GM12873 (cell line): ENCODE results near the gene ANKS1A.

Experiments
- TF ChIP-seq, protein P1 (sequence below): IDR thresholded peaks from 2 replicates; pipeline ENCODE4 v1.5.1; 2012; ENCODE audit warnings: low read depth, mild to moderate bottlenecking, moderate library complexity, low read length, control low read depth; ENCODE audit not compliant: insufficient read depth; ENCODE audit errors: missing control alignments

The ANKS1A gene

DNA sequence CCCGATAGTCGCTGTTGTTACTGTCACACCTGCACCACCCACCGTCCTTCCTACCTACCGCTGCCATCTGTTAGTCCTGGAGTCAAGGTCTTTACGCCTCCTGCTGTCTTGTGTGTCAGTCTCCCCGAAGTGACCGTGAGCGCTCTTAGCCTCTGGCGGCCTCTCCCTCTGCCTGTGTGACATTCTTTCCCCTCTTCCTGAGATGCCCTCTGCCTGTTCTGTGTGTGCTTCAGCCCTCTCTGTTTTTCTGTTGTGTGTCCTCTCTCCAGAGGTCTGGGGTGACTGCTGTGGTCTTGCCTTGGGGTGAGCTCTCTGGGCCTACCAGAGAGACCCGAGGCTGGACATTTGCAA lies 197.2 kb downstream of the ANKS1A start:
- TF ChIP-seq, protein P1, sequence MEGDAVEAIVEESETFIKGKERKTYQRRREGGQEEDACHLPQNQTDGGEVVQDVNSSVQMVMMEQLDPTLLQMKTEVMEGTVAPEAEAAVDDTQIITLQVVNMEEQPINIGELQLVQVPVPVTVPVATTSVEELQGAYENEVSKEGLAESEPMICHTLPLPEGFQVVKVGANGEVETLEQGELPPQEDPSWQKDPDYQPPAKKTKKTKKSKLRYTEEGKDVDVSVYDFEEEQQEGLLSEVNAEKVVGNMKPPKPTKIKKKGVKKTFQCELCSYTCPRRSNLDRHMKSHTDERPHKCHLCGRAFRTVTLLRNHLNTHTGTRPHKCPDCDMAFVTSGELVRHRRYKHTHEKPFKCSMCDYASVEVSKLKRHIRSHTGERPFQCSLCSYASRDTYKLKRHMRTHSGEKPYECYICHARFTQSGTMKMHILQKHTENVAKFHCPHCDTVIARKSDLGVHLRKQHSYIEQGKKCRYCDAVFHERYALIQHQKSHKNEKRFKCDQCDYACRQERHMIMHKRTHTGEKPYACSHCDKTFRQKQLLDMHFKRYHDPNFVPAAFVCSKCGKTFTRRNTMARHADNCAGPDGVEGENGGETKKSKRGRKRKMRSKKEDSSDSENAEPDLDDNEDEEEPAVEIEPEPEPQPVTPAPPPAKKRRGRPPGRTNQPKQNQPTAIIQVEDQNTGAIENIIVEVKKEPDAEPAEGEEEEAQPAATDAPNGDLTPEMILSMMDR: no peak

DNA sequence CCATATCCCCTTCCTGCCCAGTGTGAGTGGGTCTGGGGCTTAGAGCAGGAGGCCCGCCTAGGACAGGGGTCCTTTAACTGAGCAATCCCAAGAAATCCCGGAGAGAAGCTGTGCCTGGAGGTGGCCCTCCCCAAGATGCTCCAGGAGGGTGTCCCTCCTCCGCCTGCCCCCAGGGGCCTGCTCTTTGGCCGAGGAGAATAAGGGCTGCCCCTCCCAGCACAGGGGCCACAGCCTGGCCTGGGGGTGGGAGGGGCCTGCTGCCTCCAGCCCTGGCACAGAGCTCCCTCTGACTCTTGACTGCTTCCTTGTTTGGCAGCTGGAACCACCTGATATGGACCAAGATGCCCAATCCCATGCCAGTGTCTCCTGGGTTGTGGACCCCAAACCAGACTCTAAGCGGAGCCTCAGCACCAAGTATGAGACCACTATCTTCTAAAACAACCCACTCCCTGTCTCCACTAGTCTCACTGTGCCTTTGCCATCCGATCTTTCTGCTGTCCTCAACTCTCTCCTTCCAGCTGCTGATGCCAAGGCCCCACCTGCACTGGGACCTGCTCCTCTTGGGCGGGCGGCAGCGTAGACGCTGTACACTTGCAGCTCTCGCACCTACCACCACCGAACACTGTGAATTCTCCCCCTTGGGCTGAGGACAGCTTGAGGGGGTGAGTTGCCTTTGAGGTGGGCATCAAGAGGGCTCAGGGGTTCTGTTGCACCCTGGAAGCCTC lies 197.7 kb downstream of the ANKS1A start:
- TF ChIP-seq, protein P1: no peak

DNA sequence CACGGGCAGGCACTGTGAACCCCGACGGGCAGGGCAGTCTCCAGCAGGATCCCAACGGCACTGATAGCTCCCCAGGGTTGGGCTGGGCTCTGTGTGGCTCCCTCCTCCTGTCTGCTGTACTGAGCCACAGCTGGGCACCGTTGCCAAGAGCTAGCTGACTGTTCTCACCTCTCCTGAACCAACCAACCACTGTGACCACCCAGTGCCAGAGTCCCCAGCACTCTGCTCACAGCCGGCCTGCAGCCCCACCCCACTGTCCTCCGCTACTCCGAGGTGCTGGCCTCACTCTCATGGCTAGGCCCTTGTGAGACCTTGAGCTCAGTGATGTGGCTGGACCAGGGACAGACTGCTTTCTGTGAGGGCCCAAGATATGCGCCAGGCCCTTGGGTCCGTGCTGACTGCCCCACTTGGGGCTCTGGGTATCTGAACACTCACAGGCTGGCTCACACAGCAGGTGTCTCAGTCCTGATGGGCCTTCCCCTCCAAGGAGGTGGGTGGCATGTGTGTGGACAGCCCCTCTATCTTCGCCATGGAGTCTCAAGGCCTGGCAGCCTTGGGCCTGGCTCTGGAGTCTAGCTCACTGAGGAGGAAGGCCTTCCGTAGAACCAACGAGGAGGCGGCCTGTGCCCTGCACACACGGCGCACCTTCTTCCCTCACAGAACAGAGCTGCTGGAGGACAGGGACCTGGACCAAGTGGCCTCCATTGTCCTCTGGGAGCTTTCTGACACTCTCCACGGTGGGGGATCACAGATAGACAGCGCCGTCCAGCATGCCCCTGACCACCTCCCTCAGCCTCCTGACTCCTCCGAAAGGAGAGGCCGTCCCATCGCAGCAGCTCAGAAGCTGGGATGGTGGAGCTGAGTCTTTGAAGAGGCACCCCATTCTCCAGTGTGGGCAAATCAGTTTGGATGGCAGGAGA lies 198.6 kb downstream of the ANKS1A start:
- TF ChIP-seq, protein P1: no peak

DNA sequence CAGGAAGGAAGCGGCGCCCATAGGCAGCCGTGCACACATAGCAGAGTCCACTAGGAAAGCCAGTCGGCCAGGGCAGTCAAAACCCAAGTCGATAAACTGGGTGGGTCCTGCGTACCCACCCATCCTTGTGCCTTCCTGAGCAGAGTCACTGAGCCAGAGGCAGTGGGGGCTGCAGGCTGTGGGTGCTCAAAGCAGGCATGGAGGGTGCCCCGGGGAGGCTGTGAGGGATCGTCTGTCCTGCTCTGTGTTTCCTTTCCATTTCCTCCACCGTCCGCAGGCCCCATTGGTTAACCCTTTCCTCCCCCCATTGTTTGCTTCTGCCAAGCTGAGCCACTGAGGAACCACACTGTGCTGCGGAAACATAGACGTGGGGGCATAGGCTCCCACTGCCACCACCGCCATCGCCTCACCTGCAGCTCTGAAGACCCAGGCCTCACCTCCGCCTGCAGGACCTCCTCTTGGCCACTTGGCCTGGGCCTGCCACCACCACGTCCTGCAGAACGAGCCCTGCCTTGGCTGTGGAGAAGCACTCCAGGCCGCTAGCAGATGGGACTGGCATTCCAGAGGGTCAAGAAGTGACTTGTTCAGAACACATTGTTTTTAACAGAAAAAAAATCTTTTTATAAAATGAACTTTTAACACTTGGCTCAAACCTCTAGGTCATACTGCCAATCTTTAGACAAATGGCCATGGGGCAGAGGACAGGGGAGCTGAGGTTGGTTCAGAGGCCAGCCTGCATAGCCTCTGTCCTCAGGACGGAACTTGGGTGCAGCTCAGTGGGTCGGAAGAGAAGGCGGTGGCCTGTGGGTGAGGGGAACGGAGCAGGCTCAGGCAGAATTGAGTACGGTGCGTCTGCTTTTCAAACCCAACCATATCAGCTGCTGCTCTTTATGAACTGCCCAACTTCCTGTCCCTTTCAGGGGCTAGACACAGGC lies 199.5 kb downstream of the ANKS1A start:
- TF ChIP-seq, protein P1: no peak

- TF ChIP-seq, protein P1: no peak
Measured at GRCh38 chr6:35089216-35089934, 200.3 kb downstream of the ANKS1A start.

- TF ChIP-seq, protein P1: no peak
Measured at GRCh38 chr6:35089935-35090505, 201.0 kb downstream of the ANKS1A start.
